ENCODE results near the gene CENPQ.
"Not testable (repeated sequence)": the region's sequence is repeated elsewhere in the genome, so short reads cannot be mapped to it uniquely, and the experiment has no call there.

Gene CENPQ

GRCh38 chr6:49462927-49463611 is at the start of gene CENPQ, which contains the start of gene MMUT:
CENPQ (plus strand) TSS chr6:49463370; CDS start chr6:49470177, 6,807 bp downstream.
MMUT (minus strand) TSS chr6:49463253; CDS start chr6:49459466, 3,787 bp downstream.
- DNase-seq (ENCODE audit: low read depth): peak; percentile 83

GRCh38 chr6:49415358-49415757 is 47.8 kb upstream of the CENPQ start:
- DNase-seq (ENCODE audit: low read depth): no peak

- no peak for DNase-seq (ENCODE audit: low read depth)
Measured at GRCh38 chr6:49416195-49416594, 47.0 kb upstream of the CENPQ start.

- DNase-seq (ENCODE audit: low read depth): no peak
Measured at GRCh38 chr6:49423817-49424216, 39.4 kb upstream of the CENPQ start.

- DNase-seq (ENCODE audit: low read depth): no peak
Measured at GRCh38 chr6:49430187-49430586, 33.0 kb upstream of the CENPQ start.

- no peak for DNase-seq (ENCODE audit: low read depth)
Measured at GRCh38 chr6:49430866-49431265, 32.3 kb upstream of the CENPQ start.

- no peak for DNase-seq (ENCODE audit: low read depth)
Measured at GRCh38 chr6:49453221-49453620, 9.9 kb upstream of the CENPQ start.

GRCh38 chr6:49454787-49455709 is 8.1 kb upstream of the CENPQ start:
- no peak for DNase-seq (ENCODE audit: low read depth)

GRCh38 chr6:49457771-49458170 is 5.4 kb upstream of the CENPQ start:
- no peak for DNase-seq (ENCODE audit: low read depth)

GRCh38 chr6:49462071-49462470 is 1.1 kb upstream of the CENPQ start:
- no peak for DNase-seq (ENCODE audit: low read depth)

GRCh38 chr6:49462599-49462926 is 607 bp upstream of the CENPQ start:
- DNase-seq (ENCODE audit: low read depth): no peak

GRCh38 chr6:49463612-49463967 is 420 bp downstream of the CENPQ start:
- no peak for DNase-seq (ENCODE audit: low read depth)

GRCh38 chr6:49464691-49465090 is 1.5 kb downstream of the CENPQ start:
- DNase-seq (ENCODE audit: low read depth): no peak

- DNase-seq (ENCODE audit: low read depth): no peak
Measured at GRCh38 chr6:49468042-49468441, 4.9 kb downstream of the CENPQ start.

GRCh38 chr6:49476564-49476963 is 13.4 kb downstream of the CENPQ start:
- DNase-seq (ENCODE audit: low read depth): not testable (repeated sequence)

- DNase-seq (ENCODE audit: low read depth): no peak
Measured at GRCh38 chr6:49479308-49479970, 16.3 kb downstream of the CENPQ start.

- not testable (repeated sequence) for DNase-seq (ENCODE audit: low read depth)
Measured at GRCh38 chr6:49481846-49482245, 18.7 kb downstream of the CENPQ start.

GRCh38 chr6:49483380-49483779 is 20.2 kb downstream of the CENPQ start:
- not testable (repeated sequence) for DNase-seq (ENCODE audit: low read depth)

- no peak for DNase-seq (ENCODE audit: low read depth)
Measured at GRCh38 chr6:49490633-49491032, 27.5 kb downstream of the CENPQ start.

GRCh38 chr6:49497304-49497703 is 34.1 kb downstream of the CENPQ start:
- DNase-seq (ENCODE audit: low read depth): no peak

- no peak for DNase-seq (ENCODE audit: low read depth)
Measured at GRCh38 chr6:49499126-49499525, 36.0 kb downstream of the CENPQ start.

- no peak for DNase-seq (ENCODE audit: low read depth)
Measured at GRCh38 chr6:49499623-49500022, 36.5 kb downstream of the CENPQ start, which contains the start of gene GLYATL3. GLYATL3 (plus strand) TSS chr6:49499923; CDS start chr6:49511991, 12,068 bp downstream.

- DNase-seq (ENCODE audit: low read depth): no peak
Measured at GRCh38 chr6:49504666-49505065, 41.5 kb downstream of the CENPQ start.

Measured in activated T-helper 9 cell treated with anti-CD3 and anti-CD28 coated beads, Interleukin-2, amount 50 U/mL, for 16 hours (primary cell).